Skin epidermis (tissue), 12 donors: ENCODE measurements around the gene ZNF678.
"Not testable (repeated sequence)": the region's sequence is repeated elsewhere in the genome, so short reads cannot be mapped to it uniquely, and the experiment has no call there.

Source experiments
- H3K27ac ChIP-seq, 21 experiments: fragments of 200-600 bp; sonication (generic) in 11 of 21; one replicate each; pipeline ENCODE4 v1.5.0; 2020; ENCODE audit warnings: mild to moderate bottlenecking in 3 of 21, inconsistent platforms in 2 of 21, moderate library complexity in 2 of 21
- H3K4me3 ChIP-seq, 7 experiments: fragments of 200-600 bp; sonication (generic) in 2 of 7; one replicate each; pipeline ENCODE4 v1.5.0; 2020; ENCODE audit warnings: inconsistent platforms in 2 of 7, mild to moderate bottlenecking in 2 of 7, moderate library complexity in 1 of 7

ZNF678 gene

DNA sequence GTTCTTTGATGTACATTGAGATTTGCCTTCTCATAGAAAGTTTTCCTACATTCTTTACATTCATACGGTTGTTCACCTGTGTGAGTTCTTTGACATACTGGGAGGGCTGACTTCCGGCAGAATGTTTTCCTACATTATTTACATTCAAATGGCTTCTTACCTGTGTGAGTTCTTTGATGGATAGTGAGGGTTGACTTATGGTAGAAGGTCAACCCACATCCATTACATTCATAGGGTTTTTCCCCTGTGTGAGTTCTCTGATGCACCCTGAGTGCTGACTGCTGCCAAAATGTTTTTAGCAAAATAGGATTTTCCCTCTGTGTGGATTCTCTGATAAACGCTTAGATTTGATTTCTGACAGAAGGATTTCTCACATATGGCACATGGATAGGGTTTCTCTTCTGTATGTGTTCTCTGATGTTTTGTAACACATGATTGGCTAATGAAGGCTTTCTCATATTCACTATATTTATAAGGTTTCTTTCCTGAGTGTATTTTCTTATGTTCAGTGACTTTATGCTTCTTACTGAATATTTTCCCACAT, 134.0 kb downstream of the ZNF678 start:
- H3K27ac ChIP-seq: no peak overlapping the region
- no peak overlapping the region for H3K4me3 ChIP-seq

DNA sequence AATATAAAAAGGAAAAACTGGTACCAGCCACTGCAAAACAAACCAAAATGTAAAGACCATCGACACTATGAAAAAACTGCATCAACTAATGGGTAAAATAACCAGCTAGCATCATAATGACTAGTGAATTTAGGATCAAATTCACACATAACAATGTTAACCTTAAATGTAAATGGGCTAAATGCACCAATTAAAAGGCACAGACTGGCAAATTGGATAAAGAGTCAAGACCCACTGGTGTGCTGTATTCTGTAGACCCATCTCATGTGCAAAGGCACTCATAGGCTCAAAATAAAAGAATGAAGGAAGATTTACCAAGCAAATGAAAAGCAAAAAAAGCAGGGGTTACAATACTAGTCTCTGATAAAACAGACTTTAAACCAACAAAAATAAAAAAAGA, 138.3 kb downstream of the ZNF678 start:
- not testable (repeated sequence) for H3K27ac ChIP-seq, H3K4me3 ChIP-seq

DNA sequence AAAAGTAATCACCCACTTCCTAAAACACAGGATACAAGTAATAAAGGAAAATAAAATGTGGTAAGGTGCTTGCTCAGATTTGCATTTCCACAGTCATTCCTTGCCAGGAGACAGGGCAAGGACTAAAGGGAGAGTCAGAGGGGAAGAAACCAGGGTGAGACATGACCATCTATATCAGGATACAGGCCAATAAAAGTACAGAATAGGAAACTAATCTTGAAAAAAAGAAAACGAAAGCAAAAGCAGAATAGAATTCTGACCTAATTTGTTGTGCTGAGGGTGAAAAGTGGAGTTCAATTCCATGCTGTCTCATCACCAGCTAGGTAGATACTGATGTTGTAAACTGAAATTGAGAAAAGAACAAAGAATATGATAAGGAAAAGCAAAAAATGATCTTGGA, 144.5 kb downstream of the ZNF678 start:
- H3K4me3 ChIP-seq: no peak overlapping the region
- H3K27ac ChIP-seq: no peak overlapping the region

GRCh38 chr1:227709451-227709850, 146.1 kb downstream of the ZNF678 start:
- Histone ChIP-seq H3K27ac (no peak overlapping the region), H3K4me3 (no peak overlapping the region)

- not testable (repeated sequence) for H3K4me3 ChIP-seq, H3K27ac ChIP-seq
Measured at GRCh38 chr1:227710474-227710873, 147.1 kb downstream of the ZNF678 start.

DNA sequence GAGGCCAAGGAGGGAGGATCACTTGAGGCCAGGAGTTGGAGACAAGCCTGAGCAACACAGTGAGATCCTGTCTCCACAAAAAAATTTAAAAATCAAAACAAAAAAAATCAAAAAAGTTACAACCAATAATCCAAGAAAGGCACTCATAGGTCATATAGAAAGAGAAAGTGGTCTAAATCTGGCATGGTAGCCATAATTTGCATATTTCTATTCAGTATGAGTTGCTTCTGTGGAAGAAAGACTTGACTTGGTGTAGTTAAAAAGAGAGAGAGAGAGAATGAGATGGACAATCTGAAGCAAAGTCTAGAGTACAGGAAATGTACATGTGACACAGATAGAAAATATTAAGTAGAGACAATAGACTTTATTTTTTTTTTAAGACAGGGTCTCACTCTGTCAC, 149.3 kb downstream of the ZNF678 start:
- Histone ChIP-seq H3K4me3 (no peak overlapping the region), H3K27ac (no peak overlapping the region)

DNA sequence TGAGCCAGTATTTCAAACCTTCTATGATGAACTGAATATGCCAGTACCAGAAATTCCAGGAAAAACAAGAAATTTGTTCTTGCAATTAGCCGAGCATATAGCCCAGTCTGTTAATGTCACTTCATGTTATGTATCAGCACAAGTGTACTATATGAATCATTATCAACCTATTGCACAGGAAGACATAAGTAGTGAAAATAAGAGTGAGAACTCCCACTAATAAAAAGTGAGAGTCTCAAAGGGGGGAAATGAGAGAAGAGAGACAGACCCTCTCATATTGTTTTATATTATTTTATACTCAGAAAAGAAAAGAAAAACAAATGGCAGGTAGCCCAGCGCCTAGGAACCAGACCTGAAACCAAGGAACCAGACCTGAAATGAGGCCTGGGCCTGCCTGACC, 155.6 kb downstream of the ZNF678 start:
- Histone ChIP-seq H3K4me3 (no peak overlapping the region), H3K27ac (no peak overlapping the region)

GRCh38 chr1:227723474-227723873, 160.1 kb downstream of the ZNF678 start:
- Histone ChIP-seq H3K27ac (no peak overlapping the region), H3K4me3 (no peak overlapping the region)

DNA sequence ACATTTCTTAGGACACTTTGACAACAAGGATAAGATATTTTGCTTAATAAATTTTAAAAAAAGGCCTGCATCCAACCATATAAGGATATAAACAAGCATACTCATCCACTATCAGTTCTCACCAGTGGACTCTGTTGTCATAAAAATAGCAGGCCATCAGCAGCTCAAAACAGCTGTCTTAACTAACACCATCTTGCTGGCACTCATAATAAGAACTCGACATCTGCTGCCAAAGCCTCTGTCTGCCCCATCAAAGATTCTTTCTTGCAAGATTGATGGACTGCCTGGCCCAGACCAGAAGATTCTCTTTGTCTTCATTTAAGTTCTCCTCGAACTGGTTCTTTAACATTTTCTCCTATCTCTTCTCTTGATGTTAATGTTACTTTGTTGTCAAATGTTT, 161.7 kb downstream of the ZNF678 start:
- no peak overlapping the region for H3K4me3 ChIP-seq
- H3K27ac ChIP-seq: no peak overlapping the region

DNA sequence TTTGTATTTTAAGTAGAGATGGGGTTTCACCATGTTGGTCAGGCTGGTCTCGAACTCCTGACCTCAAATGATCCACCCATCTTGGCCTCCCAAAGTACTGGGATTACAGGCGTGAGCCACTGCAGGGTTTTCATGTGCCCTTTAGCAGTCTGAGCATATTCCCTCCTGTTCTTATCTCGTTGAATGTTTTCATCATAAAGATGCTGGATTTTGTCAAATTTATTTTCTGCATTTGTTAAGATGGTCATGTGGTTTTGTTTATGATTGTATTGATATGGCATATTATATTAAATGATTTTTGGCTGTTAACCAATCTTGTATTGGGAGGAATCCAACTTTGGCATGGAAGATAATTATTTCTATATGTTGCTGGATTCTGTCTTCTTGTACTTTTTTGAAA, 163.0 kb downstream of the ZNF678 start:
- Histone ChIP-seq H3K4me3 (no peak overlapping the region), H3K27ac (no peak overlapping the region)
